ENCODE results near the gene ARFGAP1.

Gene ARFGAP1

GRCh38 chr20:63272105-63273058 is at the start of gene ARFGAP1:
ARFGAP1 (plus strand) TSS chr20:63272813; CDS start chr20:63275581, 2,768 bp downstream.
- DNase-seq: peak; percentile 41 to 80

- peak in 1 of 2 experiments; percentile 42 for DNase-seq
Measured at GRCh38 chr20:63223121-63223825, 49.3 kb upstream of the ARFGAP1 start.

- DNase-seq: no peak
Measured at GRCh38 chr20:63223826-63224207, 48.8 kb upstream of the ARFGAP1 start.

GRCh38 chr20:63224412-63225081 is 48.1 kb upstream of the ARFGAP1 start:
- peak in 1 of 2 experiments; percentile 53 for DNase-seq

GRCh38 chr20:63225082-63225454 is 47.5 kb upstream of the ARFGAP1 start:
- no peak for DNase-seq

GRCh38 chr20:63226042-63226943 is 46.3 kb upstream of the ARFGAP1 start:
- DNase-seq: no peak

- DNase-seq: no peak
Measured at GRCh38 chr20:63227260-63227659, 45.4 kb upstream of the ARFGAP1 start.

- DNase-seq: peak in 1 of 2 experiments; percentile 67
Measured at GRCh38 chr20:63228806-63229205, 43.8 kb upstream of the ARFGAP1 start.

GRCh38 chr20:63230800-63231268 is 41.8 kb upstream of the ARFGAP1 start:
- peak in 1 of 2 experiments; percentile 69 for DNase-seq

- no peak for DNase-seq
Measured at GRCh38 chr20:63232235-63233060, 40.2 kb upstream of the ARFGAP1 start.

- no peak for DNase-seq
Measured at GRCh38 chr20:63233061-63233344, 39.6 kb upstream of the ARFGAP1 start.

- DNase-seq: no peak
Measured at GRCh38 chr20:63233924-63234323, 38.7 kb upstream of the ARFGAP1 start.

- peak in 1 of 2 experiments; percentile 33 for DNase-seq
Measured at GRCh38 chr20:63234693-63235398, 37.8 kb upstream of the ARFGAP1 start.

GRCh38 chr20:63235399-63235983 is 37.1 kb upstream of the ARFGAP1 start, which contains the start of gene BIRC7:
BIRC7 (plus strand) TSS chr20:63235905; CDS start chr20:63236097, 192 bp downstream.
- DNase-seq: no peak

- DNase-seq: no peak
Measured at GRCh38 chr20:63236116-63236837, 36.3 kb upstream of the ARFGAP1 start.

- no peak for DNase-seq
Measured at GRCh38 chr20:63238031-63238430, 34.6 kb upstream of the ARFGAP1 start.

- DNase-seq: peak in 1 of 2 experiments; percentile 24
Measured at GRCh38 chr20:63238514-63239125, 34.0 kb upstream of the ARFGAP1 start.

- no peak for DNase-seq
Measured at GRCh38 chr20:63239431-63239830, 33.2 kb upstream of the ARFGAP1 start.

GRCh38 chr20:63240004-63240403 is 32.6 kb upstream of the ARFGAP1 start:
- DNase-seq: no peak

All from NCI-H524 (cell line).